Activated T-cell treated with anti-CD3 and anti-CD28 coated beads for 4 hours (primary cell): ENCODE data around the gene TNNI3K.

Experiments used
- DNase-seq: peaks from one replicate; pipeline ENCODE4 v3.0.0-alpha.2; 2020

Gene TNNI3K

DNA sequence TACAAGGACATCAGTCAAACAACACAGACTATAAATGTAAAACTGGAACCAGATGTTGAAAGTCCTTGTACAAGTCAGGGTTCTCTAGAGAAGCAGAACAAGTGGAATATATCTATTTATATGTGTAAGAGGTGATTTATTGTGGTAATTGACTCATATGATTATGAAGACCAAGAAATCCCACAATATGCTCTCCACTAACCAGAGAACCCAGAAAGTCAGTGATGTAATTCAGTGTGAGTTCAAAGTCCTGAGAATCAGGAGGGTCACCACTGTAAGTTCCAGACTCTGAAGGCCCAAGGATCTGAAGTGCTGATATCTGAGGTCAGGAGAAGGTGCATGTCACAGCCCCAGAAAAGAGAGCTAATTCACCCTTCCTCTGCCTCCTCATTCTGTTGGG lies 220.2 kb downstream of the TNNI3K start:
- DNase-seq = no peak

DNA sequence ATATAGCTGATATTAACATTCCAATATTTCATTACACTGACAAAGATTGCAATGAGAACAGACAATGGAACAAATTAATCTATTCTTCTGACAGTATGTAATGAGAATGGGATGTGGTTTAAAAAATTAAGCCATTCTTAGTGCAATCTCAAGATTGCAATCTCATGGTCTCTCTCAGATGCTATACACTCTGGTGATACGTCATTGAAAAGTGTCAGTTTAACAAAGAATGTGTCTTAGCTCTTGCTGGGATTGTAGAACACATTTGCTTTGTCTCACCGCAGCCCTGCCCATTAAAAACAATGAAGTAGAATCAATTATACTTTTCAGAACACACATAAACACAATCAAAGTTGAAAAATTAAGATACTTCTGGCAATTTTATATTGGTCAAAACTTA lies 222.1 kb downstream of the TNNI3K start:
- DNase-seq = no peak

DNA sequence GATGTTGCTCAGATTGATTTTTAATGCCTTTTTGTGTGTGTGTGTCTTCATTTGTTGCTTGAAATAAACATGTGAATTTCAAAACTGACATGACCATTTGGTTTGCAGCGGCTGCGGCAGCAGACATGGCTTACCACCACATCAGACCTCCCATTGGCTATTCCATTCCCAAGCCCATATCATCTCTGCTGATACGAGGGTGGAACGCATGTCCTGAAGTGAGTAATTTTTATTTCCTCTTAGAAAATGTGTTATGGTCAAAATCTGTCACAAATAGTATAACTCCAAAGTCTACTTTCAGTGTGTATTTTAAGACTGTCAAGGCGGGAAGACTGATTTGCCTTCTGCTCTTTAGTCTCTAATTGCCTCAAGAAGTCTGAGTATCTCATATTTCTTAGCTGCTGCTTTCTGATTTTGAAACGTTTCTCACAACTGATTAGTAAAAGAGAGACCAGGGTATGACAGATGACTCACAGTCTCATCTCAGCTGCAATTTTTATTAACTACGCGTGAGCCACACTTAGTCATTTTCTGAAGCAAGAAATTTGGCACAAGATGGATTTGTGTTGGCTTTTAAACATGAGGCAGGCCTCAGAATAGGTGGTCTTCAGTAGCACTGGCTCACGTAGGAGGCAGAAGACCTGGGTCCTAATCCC lies 228.3 kb downstream of the TNNI3K start:
- DNase-seq = no peak

DNA sequence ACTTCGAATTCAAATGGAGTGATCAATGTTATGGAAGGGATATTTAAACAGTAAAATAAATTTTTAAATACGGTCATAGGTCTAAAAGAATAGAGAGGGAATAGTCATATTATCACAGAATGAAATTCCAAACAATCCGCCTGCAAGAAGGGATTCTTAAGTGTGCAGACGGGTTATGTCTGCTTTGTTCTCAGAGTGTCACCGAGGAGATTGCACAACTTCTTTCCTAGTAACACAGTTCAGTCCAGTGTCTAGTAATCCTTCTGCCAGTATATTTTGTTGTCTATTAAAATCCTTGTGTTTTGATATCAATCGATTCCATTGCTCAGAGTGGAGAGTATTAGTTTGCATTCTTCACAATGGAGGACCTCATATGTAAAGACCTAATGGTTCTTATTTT lies 228.8 kb downstream of the TNNI3K start:
- no peak for DNase-seq

DNA sequence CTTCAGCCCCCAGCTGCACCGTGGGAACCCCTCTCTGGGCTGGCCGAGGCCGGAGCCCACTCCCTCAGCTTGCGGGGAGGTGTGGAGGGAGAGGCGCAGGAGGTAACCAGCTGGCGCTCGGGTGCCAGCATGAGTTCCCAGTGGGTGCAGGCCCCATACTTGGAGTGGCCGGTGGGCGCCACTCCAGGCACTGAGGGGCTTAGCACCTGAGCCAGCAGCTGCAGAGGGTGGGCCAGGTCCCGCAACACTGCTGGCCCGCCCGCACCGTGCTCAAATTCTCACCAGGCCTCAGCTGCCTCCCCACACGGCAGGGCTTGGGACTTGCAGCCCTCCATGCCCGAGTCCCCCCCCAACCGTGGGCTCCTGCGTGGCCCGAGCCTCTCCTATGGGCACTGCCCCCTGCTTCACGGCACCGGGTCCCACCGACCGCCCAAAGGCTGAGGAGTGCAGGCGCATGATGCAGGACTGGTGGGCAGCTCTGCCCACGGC lies 230.1 kb downstream of the TNNI3K start:
- DNase-seq = no peak

DNA sequence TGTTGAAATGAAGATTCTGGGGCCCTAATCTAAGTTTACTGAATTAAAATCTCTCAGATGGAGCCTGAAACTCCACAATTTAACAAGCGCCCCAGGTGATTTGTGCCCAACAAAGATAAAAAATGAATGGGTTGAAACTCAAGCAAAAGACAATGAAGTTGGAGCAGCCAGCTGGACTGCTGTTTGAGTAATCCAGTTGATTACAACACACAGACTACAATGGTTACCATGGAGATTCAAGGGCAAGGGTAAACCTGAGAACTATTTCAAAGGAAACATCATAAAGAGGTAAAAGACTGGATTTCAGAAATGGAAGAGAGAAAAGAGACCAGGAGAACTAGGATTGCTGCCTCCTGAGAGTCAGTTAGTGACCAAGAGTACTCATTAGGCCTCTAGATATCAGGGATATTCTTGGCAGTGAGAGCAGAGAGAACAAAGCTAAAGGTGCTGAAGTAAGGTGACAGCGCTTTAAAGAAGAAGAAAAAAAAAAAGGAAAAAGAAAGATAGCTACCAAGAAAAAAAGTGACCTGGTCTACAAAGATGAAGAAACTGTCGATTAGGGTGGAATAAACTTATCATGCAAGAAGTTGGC lies 232.7 kb downstream of the TNNI3K start:
- DNase-seq = no peak

DNA sequence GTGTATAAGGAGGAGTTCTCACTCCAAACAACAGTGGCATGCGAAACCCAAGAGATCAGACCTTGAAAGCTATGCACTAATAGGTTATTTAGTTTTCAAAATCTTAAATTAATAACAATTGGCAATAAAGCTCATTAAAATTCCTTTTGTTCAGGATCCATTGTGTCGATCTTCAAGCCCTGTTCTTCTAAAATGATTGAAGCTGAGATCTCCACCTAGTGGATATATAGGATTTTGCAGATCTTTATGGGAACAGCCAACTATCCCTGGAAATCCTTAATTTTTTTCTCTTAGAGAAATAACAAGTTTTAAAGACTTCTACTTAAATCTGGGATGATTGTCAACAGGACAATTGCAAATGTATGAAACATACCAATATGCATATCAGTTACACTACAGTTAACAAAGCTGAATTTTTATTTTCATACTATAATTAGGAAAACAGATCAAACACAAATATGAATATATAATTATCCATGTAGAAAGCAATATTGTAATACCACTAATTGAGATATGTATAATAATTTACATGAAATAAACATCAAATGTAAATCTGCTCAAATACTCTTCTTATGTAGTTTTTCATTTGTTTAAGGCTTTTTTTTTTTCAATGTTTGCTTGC lies 233.9 kb downstream of the TNNI3K start:
- DNase-seq = no peak

DNA sequence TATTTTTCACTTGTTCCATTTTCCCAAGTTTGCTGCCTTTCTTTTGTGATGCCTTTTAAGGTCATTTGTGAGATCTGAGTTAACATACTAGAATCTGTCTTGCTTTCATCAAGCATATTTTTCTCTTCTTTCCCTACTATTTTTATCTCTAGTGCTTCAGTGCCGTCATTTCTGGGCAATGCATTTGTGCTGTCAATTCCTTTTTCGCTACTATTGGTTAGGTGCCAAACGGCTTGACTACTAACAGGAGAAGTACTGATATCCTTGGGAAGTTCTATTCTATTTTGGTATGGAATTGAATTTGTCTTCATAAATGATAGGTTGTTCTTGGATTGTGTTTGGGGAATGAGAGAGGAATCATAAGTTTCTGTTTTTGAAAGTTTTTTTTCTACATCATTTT lies 235.1 kb downstream of the TNNI3K start:
- no peak for DNase-seq

DNA sequence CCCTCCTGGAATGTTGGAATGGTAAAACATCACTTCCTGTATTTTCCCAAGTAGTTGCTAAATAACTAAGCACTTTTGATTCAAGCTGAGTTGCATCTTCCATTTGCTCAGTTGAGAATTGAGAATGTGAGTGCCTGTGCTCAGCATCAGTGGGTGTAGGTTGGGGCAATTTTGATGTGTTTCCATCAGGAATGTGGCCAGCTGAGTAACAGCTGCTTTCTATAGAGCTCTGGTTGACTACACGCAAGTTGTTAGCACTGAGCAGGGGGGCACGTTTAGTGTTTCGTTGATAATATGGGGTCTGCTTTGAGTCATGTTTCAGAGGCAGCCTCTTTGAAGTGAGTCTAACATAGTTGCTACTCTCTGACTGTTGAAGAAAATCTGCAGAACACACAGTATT lies 235.7 kb downstream of the TNNI3K start:
- no peak for DNase-seq

DNA sequence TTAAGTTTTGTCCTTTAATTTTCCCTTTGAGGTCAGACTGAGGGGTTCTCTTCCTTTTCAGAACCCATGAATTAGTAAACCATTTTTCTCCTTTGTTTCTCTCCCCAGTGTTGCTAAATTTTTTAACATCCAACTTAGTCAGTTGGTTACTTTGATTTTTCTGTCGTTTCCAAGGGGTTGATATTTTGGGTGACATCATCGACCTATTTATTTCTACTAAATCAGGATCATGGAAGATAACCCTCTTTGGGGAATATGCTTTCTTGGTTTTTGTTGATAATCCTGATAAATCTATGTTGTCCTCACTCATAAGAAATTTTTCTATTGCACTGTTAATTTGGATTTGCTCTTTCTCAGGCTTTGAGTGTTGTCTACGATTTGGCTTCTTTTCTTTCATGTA lies 236.3 kb downstream of the TNNI3K start:
- no peak for DNase-seq

DNA sequence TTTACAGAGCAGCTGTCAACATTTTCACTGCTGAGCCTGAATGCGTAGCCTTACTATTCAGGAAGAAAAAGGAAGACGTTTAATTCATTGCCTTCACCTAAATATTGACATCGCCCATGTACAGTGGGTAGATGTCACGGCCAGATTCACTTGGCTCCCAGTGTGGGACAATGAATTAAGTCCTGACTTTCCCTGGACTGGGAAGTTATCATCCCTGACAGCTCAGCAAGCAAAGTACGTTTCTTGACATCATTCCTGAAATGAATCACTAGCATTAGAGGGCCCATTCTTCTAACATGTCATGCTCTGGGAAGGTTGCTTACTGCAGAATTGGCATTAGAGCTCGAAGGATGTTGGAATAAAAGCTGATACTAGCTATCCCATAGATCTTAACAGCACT lies 239.4 kb downstream of the TNNI3K start:
- DNase-seq = no peak

DNA sequence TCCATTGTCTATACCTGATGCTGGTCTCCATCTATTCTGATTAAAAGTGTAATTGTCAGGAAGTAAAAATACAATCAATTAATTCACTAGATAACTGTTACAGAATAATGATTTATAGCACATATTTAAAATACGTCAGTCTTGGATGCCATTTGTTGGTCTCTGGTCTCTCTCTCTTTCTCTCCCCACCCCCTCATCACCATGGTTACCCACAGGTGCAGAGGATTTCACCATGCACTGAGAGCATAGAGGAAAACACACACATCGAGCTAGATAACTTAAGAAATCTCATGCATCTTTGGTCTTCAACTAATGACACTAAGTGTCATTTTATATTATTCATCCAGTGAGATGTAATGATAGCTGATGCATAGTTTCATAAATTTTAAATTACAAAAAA lies 243.8 kb downstream of the TNNI3K start:
- no peak for DNase-seq

DNA sequence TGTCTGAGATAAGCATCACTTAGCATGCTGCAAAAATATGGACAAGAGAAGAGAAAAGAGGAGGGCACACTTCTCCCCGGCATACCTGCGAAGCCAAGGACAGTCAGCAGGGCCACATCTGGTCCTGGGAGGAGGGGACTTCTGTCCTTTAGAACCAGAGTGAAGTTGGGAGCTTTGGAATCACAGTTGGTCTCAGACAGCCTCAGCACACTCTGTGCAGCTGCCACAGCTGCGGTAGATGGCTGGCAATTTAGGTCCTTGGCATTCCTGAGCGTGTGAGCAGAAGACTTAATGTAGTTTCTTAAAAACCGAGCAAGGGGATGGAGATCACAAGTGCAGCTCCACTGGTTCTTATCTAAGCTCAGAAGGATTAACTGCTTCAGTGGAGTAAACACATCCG lies 244.9 kb downstream of the TNNI3K start:
- no peak for DNase-seq

DNA sequence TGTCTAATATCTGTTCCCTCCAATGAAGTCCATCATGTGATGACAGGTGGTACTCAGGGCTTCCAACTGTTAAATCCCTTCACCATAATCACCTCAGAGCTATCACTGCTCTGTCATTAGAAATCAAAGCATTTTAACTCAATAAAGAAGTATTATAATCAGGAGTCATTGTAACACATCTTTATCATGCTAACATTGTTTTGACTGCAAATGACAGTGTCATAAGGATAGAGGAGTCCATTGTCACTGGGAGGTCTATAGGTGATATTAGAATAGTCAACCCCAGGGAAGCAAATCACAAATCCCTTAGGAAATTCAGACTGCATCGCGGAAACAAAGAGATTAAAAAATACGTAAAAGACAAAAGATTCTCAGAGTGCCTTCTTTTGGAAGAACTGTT lies 246.4 kb downstream of the TNNI3K start:
- no peak for DNase-seq

DNA sequence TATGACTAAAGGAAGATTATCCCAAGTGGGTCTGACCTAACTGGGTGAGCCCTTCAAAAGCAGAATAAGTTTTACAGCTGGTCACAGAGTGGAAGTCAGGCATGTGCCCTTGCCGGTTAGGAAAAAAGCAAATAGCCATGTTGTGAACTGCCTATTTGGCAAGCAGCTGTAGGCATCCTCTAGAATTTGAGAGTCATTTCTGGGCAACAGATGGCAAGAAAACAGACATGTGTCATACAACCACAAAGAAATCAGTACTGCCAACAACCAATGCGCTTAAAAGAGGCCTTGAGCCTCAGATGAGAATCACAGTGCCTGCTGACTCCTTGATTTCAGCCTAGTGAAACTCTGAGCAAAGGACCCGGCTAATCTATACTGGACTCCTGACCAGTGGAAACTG lies 250.4 kb downstream of the TNNI3K start:
- no peak for DNase-seq

DNA sequence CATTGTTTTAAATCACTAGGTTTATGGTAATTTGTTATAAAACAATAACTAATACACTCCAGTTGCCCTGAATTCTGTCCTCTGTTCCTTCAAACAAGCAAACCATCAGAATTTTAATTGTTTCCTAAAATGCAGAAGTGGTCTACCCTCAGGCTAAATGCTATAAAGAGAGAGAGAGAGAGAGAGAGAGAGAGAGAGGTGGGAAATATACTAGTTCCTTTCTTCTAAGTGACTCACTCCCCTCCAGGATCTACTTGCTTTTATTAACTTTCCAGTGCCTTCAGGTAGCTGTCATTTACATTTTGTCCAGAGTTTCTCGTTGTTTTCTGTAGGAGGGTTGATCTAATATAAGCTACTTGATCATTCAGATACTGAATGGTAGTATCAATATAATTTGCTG lies 250.8 kb downstream of the TNNI3K start:
- DNase-seq = no peak

DNA sequence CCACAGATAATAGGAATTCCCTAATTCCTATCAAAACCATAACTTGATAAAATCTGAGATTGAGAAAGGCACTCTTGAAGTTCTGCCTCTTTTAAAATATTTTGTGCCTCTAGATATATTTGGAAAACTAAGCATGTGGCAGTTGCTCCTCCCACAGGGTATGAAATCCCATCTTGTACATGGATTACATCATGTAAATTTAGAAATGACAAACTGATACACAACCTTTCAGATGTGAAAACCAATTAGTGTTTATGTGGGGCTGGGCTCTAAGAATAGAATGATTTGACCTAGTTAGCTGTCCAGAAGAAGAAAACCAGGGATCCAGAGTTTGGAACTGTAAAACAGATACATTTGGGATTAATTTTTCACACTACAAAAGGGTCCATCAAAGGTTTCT lies 261.5 kb downstream of the TNNI3K start:
- no peak for DNase-seq

DNA sequence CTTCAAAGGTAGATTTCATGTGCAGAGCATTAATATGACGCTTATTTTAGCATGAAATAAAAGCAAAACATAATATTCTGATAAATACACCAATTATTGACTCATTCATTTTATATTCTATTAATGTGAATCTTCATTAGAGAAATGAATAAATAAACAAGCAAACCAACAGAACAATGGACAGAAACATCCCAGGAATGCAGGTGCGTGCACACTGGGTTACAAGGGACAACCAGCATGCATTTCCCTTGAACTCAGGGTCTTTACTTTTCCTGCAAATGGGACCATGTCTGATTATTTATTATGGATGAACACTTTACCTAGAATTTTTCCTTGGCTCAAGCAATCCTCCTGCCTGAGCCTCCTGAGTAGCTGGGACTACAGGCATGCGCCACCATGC lies 263.7 kb downstream of the TNNI3K start:
- no peak for DNase-seq

DNA sequence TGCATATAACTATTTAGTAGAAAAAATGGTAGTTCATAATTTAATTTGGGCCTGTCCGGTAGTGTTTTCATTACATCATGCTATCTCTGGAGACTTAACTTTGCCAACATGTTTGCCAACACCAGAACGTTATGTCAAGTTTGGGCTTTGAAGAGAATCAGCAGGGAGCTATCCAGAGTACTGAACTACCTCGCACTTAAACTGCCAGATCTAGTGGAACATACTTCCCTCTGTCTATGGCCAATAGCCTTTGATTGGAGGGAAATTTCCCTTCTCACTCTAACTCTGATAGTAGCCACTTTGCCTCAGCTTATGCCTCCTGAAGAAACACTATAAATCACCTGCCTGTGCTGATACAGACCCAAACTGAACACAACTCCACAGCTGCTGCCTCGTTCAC lies 267.2 kb downstream of the TNNI3K start:
- no peak for DNase-seq

DNA sequence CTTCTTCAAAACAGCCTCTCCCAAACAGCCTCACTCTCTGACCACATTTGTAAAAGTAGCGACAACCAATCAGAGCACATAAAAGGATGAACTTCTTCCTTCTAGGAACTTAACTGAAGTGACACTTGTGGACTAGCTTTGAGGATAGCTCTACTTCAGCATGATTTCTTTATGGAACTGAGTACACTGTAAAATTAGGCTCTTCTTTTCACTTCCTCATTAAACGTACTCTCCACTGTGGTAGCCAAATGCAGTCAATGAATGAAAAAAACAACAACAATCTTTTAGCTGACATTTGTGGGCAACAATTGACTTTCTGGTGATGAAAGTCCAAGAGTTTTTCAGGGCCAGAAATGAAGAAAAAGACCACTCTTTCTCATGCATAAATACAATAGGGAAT lies 267.7 kb downstream of the TNNI3K start:
- no peak for DNase-seq

DNA sequence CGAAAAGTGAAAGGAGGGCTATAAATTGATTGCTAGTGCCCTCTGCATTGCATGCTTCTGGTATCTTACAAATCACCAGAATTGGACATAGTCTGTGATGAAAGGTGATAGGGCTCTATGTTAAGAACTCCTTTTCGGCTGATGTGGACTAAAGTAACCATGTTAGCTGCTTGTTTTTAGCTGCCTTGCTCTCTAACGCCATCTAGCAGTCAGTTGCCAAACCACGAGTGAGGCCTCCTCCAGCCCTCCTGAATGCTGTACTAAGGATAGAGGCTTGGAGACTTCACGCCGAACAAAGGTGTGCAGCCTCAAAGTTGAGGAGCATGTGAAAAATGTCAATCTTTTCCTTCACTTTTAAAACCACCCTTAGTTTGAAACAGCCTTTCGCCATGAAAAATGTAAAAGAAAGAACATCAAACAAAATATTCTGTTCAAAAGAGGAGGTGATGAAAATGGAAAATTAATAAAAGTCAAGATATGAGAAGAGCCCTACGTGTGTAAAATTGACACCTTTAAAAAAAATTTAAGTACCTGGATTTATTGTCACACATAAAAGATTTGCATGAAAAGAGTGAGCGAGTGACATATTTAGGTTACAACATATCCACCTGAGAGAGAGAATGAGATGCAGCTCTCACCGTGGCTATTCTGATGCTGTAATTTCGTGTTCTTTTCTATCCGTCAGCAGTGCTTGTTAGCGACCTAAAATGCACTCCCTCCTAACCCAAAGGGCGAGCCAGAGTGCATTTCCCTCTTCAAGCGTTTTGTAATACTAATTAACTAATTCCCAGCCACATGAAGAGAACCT lies 269.1 kb downstream of the TNNI3K start:
- DNase-seq = peak; percentile 2

DNA sequence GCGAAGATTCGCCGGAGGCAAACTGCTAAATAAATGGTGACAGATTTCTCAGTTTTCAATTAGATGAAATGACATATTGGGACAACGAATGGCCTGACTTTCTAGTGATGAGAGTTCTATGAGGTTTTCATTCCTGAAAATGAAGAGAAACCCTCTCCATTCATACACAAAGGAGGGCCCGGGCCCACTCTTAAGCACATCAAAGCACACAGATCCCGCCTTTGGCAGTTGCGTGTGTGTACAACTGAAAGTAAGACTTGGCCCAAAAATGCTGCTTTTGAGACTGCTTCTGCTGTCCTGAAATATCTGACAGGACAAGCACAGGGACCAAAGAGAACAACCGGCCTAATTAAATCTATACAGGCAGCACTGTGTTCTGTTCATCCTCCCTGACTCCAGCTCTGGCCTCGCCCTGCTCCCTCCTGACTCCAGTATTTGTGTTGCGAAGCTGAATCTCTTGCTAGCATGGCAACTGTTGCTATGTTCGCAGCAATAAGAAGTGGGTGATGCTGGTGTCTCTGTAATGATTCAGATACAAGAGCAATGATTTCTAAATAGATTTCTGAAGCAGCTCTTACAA lies 269.8 kb downstream of the TNNI3K start:
- DNase-seq = no peak

DNA sequence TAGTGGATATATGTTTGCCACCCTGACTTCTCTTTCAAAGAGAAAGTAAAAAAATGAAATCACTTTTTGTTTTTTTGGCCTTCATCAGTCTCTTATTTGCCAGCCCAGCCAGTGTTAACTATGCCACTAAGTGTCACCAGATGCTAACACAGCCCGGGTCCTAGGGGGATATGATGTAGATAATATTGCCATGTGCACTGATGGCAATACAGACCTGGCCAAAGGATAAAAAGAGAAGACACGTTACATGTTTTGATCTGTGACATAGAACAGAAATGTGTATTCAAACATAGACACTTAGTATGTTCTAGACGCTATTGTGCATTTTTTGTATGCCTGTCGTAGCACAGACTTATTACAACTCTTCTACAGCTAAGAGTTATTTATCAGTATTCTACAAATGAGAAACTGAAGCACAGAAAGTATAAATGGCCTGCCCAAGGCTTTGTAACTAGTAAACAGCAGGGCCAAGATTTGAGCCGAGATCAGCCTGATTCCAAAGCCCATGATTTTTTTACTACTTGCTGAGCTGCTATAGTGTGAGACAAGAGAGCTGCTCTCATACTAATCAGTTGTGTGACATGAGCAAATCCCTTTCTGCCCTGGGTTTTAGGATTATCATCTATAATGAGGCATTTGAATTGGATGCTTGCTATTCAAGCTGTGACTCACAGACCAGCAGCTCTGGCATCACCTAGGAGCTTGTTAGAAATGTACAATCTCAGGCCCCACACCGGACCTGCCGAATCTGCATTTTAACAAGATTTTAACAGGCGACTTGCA lies 270.9 kb downstream of the TNNI3K start:
- DNase-seq = no peak
